Measurements from ENCODE around the gene ABCG4.

Gene ABCG4

DNA sequence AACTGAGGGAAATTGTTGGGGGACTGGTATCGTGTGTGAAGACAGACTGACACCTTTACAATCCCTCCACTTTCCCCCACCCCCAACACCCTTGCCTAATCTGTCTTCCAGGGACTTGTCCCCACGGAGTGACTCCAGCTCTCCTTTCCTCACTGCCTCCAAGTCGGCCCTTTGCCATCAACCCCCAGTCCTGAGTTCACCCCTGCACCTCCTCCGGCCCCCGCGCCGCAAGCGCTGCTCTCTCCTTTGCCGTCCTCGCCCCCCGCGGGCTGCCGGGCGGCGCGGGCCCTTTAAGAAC is 183 bp upstream of the ABCG4 start:
- DNase-seq (ENCODE audit: insufficient read length, low spot score) (no peak), FAIRE-seq (no peak)
- TF ChIP-seq, protein P1, sequence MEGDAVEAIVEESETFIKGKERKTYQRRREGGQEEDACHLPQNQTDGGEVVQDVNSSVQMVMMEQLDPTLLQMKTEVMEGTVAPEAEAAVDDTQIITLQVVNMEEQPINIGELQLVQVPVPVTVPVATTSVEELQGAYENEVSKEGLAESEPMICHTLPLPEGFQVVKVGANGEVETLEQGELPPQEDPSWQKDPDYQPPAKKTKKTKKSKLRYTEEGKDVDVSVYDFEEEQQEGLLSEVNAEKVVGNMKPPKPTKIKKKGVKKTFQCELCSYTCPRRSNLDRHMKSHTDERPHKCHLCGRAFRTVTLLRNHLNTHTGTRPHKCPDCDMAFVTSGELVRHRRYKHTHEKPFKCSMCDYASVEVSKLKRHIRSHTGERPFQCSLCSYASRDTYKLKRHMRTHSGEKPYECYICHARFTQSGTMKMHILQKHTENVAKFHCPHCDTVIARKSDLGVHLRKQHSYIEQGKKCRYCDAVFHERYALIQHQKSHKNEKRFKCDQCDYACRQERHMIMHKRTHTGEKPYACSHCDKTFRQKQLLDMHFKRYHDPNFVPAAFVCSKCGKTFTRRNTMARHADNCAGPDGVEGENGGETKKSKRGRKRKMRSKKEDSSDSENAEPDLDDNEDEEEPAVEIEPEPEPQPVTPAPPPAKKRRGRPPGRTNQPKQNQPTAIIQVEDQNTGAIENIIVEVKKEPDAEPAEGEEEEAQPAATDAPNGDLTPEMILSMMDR (IDR thresholded peaks at IDR 0.05; ENCODE audit: insufficient read depth, missing control alignments): no peak

DNA sequence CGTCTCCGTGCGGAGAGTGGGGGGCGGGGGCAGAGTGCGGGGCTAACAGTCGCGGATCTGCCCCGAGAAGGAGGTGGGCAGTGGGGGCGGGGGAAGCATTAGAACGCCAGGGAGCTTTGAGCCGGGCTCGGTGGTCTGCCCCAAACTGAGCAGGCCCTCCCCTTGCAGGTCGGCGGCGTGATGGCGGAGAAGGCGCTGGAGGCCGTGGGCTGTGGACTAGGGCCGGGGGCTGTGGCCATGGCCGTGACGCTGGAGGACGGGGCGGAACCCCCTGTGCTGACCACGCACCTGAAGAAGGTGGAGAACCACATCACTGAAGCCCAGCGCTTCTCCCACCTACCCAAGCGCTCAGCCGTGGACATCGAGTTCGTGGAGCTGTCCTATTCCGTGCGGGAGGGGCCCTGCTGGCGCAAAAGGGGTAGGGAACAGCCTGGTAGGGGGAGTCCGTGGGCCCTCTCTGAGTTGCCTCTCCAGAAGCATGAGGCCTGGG is 979 bp downstream of the ABCG4 start:
- TF ChIP-seq, protein P1 (IDR thresholded peaks at IDR 0.05; ENCODE audit: insufficient read depth, missing control alignments): no peak
- DNase-seq (ENCODE audit: insufficient read length, low spot score) (no peak), FAIRE-seq (no peak)

DNA sequence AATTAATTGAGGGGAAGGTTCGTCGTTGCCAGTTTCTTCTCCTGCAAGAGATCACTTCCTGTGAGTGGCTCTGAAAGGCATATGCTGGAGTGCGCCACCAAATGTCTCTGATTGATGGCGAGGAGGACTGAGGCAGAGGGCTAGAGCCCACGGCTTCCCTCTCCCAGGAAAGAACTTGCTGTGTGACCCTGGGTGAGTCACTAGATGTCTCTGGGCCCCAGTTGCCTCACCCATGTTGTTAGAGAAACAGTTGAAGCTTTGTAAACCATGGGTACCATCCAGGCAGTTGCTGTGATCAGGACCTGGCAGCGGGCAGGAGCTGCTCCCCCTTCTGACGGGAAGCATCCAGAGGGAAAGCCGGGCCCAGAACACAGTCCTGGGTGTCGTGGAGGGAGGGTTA is 3.2 kb downstream of the ABCG4 start:
- TF ChIP-seq, protein P1 (IDR thresholded peaks at IDR 0.05; ENCODE audit: insufficient read depth, missing control alignments): no peak
- FAIRE-seq (no peak), DNase-seq (ENCODE audit: insufficient read length, low spot score) (no peak)

DNA sequence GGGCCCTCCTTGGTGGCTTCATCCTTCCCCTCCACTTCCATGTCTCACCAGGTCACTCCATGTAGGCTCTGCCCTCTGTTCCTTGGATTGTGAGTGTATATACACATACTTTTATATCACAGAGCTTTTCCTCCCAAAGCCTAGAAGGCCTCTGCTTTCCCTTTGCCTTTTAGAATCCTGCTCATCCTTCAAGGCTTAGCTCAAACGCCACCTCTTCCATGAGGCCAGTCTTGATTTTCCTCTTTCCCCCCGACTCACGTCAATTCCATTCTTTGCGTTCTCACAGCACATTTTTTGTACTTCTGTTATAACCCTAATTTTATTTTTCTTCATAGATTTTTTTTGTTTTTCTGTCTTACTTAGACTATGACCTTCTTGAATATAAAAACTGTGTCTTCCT is 3.8 kb downstream of the ABCG4 start:
- FAIRE-seq (no peak), DNase-seq (ENCODE audit: insufficient read length, low spot score) (no peak)
- TF ChIP-seq, protein P1 (IDR thresholded peaks at IDR 0.05; ENCODE audit: insufficient read depth, missing control alignments): no peak

DNA sequence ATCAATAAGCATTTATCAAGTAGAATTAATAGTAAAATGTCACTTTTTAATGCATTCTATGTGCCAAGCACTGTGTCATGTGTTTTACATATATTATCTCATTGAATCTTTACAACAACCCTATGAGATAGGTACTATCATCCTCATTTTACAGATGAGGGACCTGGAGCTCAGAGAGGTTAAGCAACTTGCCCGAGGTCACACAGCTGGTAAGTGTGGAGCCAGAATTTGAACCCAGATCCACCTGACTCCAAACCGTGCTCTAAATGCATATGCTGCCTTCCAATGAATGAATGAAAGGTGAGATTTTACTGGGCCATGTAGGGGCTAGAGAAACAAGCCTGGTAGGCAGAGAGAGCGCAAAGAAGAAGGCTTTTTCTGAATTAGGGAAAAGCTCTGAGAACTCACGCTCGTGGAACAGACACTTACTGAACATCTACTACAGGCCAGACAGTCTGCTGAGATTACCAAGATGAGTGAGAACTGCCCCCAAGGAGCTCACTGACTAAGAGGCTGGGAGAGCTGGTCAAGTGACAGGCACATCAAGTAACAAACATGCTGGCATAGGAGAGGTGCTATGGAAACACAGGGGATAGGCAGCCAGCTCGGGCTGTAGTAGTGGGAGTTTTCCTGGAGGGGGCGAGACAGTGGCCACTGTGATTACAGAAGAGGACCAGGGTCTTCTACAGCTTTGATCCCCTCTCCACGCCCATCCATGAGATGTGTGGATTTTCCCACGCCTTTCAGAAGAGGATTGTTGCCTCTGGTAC is 4.4 kb downstream of the ABCG4 start:
- FAIRE-seq (no peak), DNase-seq (ENCODE audit: insufficient read length, low spot score) (no peak)
- TF ChIP-seq, protein P1 (IDR thresholded peaks at IDR 0.05; ENCODE audit: insufficient read depth, missing control alignments): no peak

DNA sequence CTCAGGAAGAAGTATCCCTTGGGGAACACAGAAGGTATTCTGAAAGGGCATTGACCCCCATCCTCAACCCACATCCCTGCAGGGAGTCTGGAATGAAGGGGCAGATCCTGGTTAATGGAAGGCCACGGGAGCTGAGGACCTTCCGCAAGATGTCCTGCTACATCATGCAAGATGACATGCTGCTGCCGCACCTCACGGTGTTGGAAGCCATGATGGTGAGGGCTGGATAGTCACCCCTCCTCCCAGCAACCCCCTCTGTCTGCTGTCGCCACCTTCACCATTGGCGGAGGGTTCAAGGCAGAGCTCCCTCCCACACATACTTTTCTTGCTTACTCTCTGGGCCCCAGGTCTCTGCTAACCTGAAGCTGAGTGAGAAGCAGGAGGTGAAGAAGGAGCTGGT is 5.3 kb downstream of the ABCG4 start:
- TF ChIP-seq, protein P1 (IDR thresholded peaks at IDR 0.05; ENCODE audit: insufficient read depth, missing control alignments): no peak
- DNase-seq (ENCODE audit: insufficient read length, low spot score) (no peak), FAIRE-seq (no peak)

DNA sequence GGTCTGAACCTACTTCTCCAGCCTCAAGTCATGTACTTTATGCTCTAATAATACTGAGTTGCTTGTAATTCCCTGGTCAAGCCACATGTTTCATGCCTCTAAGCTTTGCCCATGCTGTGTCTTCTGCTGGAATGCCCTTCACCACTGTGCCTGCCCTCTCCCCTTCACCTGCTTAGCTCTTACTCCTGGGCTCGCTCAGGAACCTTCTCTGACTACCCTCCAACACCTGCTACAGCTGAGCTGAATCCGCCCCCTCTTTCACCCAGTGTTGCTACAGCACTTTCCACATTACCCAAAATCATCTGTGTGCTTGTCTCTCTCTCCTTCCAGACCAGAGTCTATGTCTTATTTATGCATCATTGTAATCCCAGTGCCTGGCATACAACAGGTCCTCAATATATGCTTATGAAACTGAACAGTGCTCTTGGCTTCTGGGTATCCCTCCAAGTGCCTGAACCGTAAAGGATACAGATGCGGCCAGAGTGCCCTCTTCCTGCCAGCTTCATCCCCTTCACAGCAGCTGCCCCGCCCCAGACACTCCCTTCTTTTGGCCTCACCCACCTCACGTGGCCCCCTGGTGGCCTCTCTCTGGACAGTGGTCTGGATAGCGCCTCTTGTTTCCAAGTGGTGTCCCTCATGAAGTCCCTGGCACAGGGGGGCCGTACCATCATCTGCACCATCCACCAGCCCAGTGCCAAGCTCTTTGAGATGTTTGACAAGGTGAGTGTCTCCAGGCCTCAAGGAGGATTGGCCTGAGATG is 7.1 kb downstream of the ABCG4 start:
- FAIRE-seq (no peak), DNase-seq (ENCODE audit: insufficient read length, low spot score) (no peak)
- TF ChIP-seq, protein P1 (IDR thresholded peaks at IDR 0.05; ENCODE audit: insufficient read depth, missing control alignments): no peak
